GM12878 (cell line): Measurements from ENCODE around the gene TPRN. TPM values are rescaled to one million over a fixed set of nuclear protein-coding genes. Genes with fewer than 3 reads are reported as not detected.

ENCODE experiments used
- ATAC-seq: fragments of 200-7000 bp; cut with Tn5 transposase; 3 replicates; pipeline ENCODE4 v1.9.1; 2020; ENCODE audit warnings: mild to moderate bottlenecking, moderate library complexity
- BruUV-seq: library from RNA; stranded (reverse); fragments of 400-500 nt; replicated peaks from 2 replicates; lab custom pipeline; 2021; lab: Mats Ljungman, UMichigan
- CTCF ChIA-PET: fragments of 300-600 bp; sonication (Branson Sonifier 250); formaldehyde crosslinking; extraction: SDS; loops from one replicate; lab custom pipeline; 2021; ENCODE audit warnings: inconsistent platforms; lab: Yijun Ruan, JAX
- POLR2A ChIA-PET: fragments of 350-600 bp; formaldehyde crosslinking; extraction: SDS; loops from one replicate; lab custom pipeline; 2021; ENCODE audit warnings: inconsistent platforms; lab: Charles Lee
- RAD21 ChIA-PET: fragments of 300-600 bp; sonication (Branson Sonifier 250); formaldehyde crosslinking; loops from one replicate; lab custom pipeline; 2023; ENCODE audit warnings: antibody characterized with exemption; ENCODE audit not compliant: unreplicated experiment; lab: Charles Lee
- SMC1A ChIA-PET: fragments of 300-600 bp; sonication (Branson Sonifier 250); formaldehyde crosslinking; loops from one replicate; lab custom pipeline; 2023; ENCODE audit not compliant: unreplicated experiment, uncharacterized antibody; lab: Charles Lee
- DNase-seq: peaks from one replicate; pipeline ENCODE4 v3.0.0-alpha.2; 2011; ENCODE audit warnings: low read depth, low spot score
- FAIRE-seq: peaks from 3 replicates; lab custom pipeline; 2011; peaks lifted over from hg19 to GRCh38; lab: Jason Lieb, UNC
- H2AFZ ChIP-seq: 2 replicates; pipeline ENCODE4 v1.6.0; 2011; ENCODE audit warnings: low read depth, low read length, control low read depth; ENCODE audit not compliant: control insufficient read depth
- H3K27ac ChIP-seq: 2 replicates; pipeline ENCODE4 v1.5.1; 2011; ENCODE audit warnings: control low read depth; ENCODE audit not compliant: control insufficient read depth, insufficient read depth
- H3K27me3 ChIP-seq, 2 experiments: replicated peaks in 1 of 2; 2 replicates each; pipeline versions ENCODE4 v1.6.0 to v1.6.1; 2011; ENCODE audit warnings: low read length in 1 of 2; ENCODE audit not compliant: control insufficient read depth in 2 of 2, insufficient read depth in 2 of 2
- H3K36me3 ChIP-seq, 2 experiments: 2 replicates each; pipeline ENCODE4 v1.5.1; 2011; ENCODE audit warnings: low read length in 1 of 2; ENCODE audit not compliant: control insufficient read depth in 2 of 2, insufficient read depth in 2 of 2
- H3K4me1 ChIP-seq: 2 replicates; pipeline ENCODE4 v1.6.1; 2011; ENCODE audit warnings: mild to moderate bottlenecking, low read length, moderate library complexity, mixed read lengths; ENCODE audit not compliant: control insufficient read depth, insufficient read depth
- H3K4me2 ChIP-seq: 2 replicates; pipeline ENCODE4 v1.6.0; 2011; ENCODE audit warnings: control low read depth; ENCODE audit not compliant: control insufficient read depth, insufficient read depth
- H3K4me3 ChIP-seq: fragments of 200-600 bp; sonication (generic); 2 replicates; pipeline ENCODE4 v1.5.1; 2016
- H3K79me2 ChIP-seq: 2 replicates; pipeline ENCODE4 v1.6.0; 2011; ENCODE audit warnings: low read length; ENCODE audit not compliant: control insufficient read depth, insufficient read depth
- H3K9ac ChIP-seq: 2 replicates; pipeline ENCODE4 v1.8.0; 2011; ENCODE audit warnings: low read length, control low read depth, mixed read lengths; ENCODE audit not compliant: control insufficient read depth, insufficient read depth
- H3K9me3 ChIP-seq: replicated peaks from 3 replicates; pipeline ENCODE4 v1.5.1; 2011; ENCODE audit warnings: mild to moderate bottlenecking, low read length; ENCODE audit not compliant: control insufficient read depth, insufficient read depth
- H4K20me1 ChIP-seq: 2 replicates; pipeline ENCODE4 v1.6.0; 2011; ENCODE audit not compliant: control insufficient read depth, insufficient read depth
- CEBPB ChIP-seq, 2 experiments: fragments of 150-350 bp in 1 of 2; IDR thresholded peaks; 2 replicates each; pipeline ENCODE4 v1.6.1; 2012 to 2014; ENCODE audit warnings: low read depth in 2 of 2, low read length in 2 of 2, borderline replicate concordance in 1 of 2, inconsistent platforms in 1 of 2
- CHD2 ChIP-seq: IDR thresholded peaks from 2 replicates; pipeline ENCODE4 v1.6.1; 2011; ENCODE audit warnings: low read depth, low read length, improper control_type of control experiment, borderline replicate concordance
- ETV6 ChIP-seq, 2 experiments: fragments of 450-650 bp in 1 of 2; IDR thresholded peaks in 1 of 2; conservative IDR thresholded peaks in 1 of 2; 2 replicates each; pipeline ENCODE4 v1.6.1; 2014; ENCODE audit warnings: antibody characterized with exemption in 1 of 2, borderline replicate concordance in 1 of 2, low read depth in 1 of 2, mild to moderate bottlenecking in 1 of 2, moderate library complexity in 1 of 2
- IRF4 ChIP-seq: IDR thresholded peaks from 2 replicates; pipeline ENCODE4 v1.6.1; 2011; ENCODE audit warnings: low read depth, low read length
- JUNB ChIP-seq: IDR thresholded peaks from 2 replicates; pipeline ENCODE4 v1.6.1; 2016; ENCODE audit warnings: antibody characterized with exemption, mild to moderate bottlenecking
- NR2C2 ChIP-seq: IDR thresholded peaks from 2 replicates; pipeline ENCODE4 v1.6.1; 2011; ENCODE audit warnings: borderline replicate concordance, low read depth; ENCODE audit not compliant: control insufficient read depth, insufficient read length
- RCOR1 ChIP-seq: conservative IDR thresholded peaks from 2 replicates; pipeline ENCODE4 v1.6.1; 2012; ENCODE audit warnings: low read depth, low read length, improper control_type of control experiment
- SP1 ChIP-seq: IDR thresholded peaks from one replicate; pipeline ENCODE4 v1.6.1; 2011; ENCODE audit warnings: low read depth, low read length
- TCF12 ChIP-seq: IDR thresholded peaks from 2 replicates; pipeline ENCODE4 v1.6.1; 2011; ENCODE audit warnings: low read depth, mild to moderate bottlenecking, low read length
- ZZZ3 ChIP-seq: IDR thresholded peaks from 2 replicates; pipeline ENCODE4 v1.6.1; 2011; ENCODE audit warnings: low read depth; ENCODE audit not compliant: control insufficient read depth, insufficient read length
- WGBS: methylation state at CpG from one replicate; pipeline ENCODE4 v1.1.6; 2016; ENCODE audit warnings: low lambda C conversion rate; ENCODE audit not compliant: insufficient replicate concordance, insufficient coverage; ENCODE audit errors: missing lambda C conversion rate; 5-methylcytosine and 5-hydroxymethylcytosine counted together
- in situ Hi-C: fragments of 300-500 bp; cut with MboI; formaldehyde crosslinking; loops from 9 replicates; pipeline ENCODE4 v1.14.3; 2018; ENCODE audit warnings: mixed read lengths
- intact Hi-C: fragments of 100-400 bp; cut with micrococcal nuclease; formaldehyde crosslinking; loops from one replicate; pipeline ENCODE4 v1.14.2; 2022; ENCODE audit not compliant: unreplicated experiment
- polyA plus RNA-seq, 11 experiments: library from polyadenylated mRNA; depleted of rRNA in 4 of 11; unstranded in 6 of 11; stranded (reverse) in 5 of 11; fragments of >200 nt; fragmentation: Nextera tagmentation in 4 of 11; fragmentation: Illumina TruSeq in 1 of 11; extraction: Ambion mirVana in 4 of 11; extraction: Trizol in 1 of 11; gene quantifications; 1 replicate in 1 of 11; 2 replicates in 10 of 11; pipeline versions ENCODE4 v1.2.1 to v1.2.3, GENCODE V29; 2011 to 2016; ENCODE audit warnings: inconsistent platforms in 2 of 11, missing spikeins in 2 of 11, low read depth in 1 of 11
- total RNA-seq, 4 experiments: library from RNA; depleted of rRNA in 3 of 4; stranded (reverse); fragments of >200 nt in 3 of 4; fragmentation: Illumina TruSeq in 1 of 4; extraction: Trizol in 1 of 4; gene quantifications; 2 replicates each; pipeline versions ENCODE4 v1.2.1 to v1.2.3, GENCODE V29; 2013 to 2021
- TF ChIP-seq, protein P1 (sequence below): IDR thresholded peaks from 2 replicates; pipeline ENCODE4 v1.6.1; 2012; ENCODE audit warnings: low read depth, low read length, improper control_type of control experiment

TPRN gene
- total and polyA plus RNA-seq, 10 of the 15 experiments (the other 5 are each of a cell fraction or from before 2014, with no cell fraction given) = 0.18 to 19.5 (median 3.1) TPM

DNA sequence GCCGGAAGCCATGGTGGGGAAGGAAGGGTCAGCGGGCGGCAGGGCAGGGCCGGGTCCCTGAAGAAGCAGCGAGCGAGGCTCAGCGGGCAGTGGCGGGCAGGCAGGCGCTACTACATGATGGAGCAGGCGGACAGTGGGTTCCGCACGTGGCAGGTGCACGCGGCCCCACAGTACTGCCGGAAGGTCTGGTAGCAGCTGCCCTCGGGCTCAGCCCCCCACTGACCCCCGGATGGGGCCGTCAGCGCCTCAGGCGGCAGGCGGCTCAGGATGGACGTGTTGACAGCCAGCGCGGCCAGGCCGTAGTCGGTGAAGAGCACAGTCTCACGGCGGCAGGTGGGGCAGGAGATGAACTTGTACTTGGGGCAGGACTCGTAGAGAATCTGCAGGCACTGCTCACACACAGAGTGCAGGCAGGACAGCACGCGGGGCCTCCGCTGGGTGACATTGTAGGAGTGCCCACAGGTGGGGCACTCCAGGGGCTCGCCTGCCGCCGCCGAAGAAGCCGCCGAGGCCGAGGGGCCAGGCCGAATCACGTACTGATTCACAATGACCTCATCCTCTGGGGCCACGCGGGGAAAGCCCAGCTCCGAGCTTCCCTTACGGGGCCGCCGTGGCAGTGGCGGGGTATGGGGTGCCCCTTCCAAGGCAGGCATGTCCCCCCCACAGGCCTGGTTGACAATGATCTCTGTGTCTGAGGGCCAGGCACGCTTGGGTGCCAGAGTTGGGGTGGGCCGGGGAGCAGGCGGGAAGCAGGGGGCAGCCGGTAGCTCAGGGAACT lies 20.0 kb upstream of the TPRN start:
- peaks cover 0 to 2% of the 10 kb centered on the region in 2 experiments; a peak in 1 of 4 replicates for H3K36me3 ChIP-seq
- FAIRE-seq (no peak), DNase-seq (no peak), ATAC-seq (no peak)
- H3K27ac ChIP-seq = no peak overlapping the region
- ChIA-PET RAD21 (interaction anchor here (0.7 kb wide), 1 partner anchor 170 kb away, joined by 3 read pairs; no protein-coding TSS in a partner anchor), CTCF (no interaction called here), POLR2A (interaction anchor here (5.5 kb wide), 1 partner anchor 16 kb away, joined by 68 read pairs; the partner anchor contains the start of genes NDOR1, TMEM203 and TPRN), SMC1A (interaction anchor here (0.5 to 1.1 kb wide), 2 partner anchors 18 to 102 kb away, joined by 3 read pairs; no protein-coding TSS in a partner anchor)
- no peak overlapping the region for H3K9ac ChIP-seq
- in situ Hi-C loops (no loop called here), intact Hi-C loops (loop anchor here (5.0 to 10.0 kb wide), 2 partner anchors 33 to 176 kb away; partner anchors contain the start of genes ANAPC2, NPDC1 and SSNA1)
- H3K79me2 ChIP-seq = no peaks in the 10 kb centered on the region
- 88% methylated on average over 50 of the region's 52 CpGs for WGBS
- no peak overlapping the region for H3K4me3 ChIP-seq
- H3K4me1 ChIP-seq = peaks cover 16% of the 10 kb centered on the region
- H3K9me3 ChIP-seq = no peaks in the 10 kb centered on the region
- TF ChIP-seq TCF12 = no peak
- TF ChIP-seq ETV6 (conservative IDR thresholded peaks at IDR 0.05 in 1 of 2, IDR thresholded peaks at IDR 0.05 in 1 of 2; ENCODE audit: borderline replicate concordance in 1 of 2, low read depth in 1 of 2) = no peak
- TF ChIP-seq, protein P1, sequence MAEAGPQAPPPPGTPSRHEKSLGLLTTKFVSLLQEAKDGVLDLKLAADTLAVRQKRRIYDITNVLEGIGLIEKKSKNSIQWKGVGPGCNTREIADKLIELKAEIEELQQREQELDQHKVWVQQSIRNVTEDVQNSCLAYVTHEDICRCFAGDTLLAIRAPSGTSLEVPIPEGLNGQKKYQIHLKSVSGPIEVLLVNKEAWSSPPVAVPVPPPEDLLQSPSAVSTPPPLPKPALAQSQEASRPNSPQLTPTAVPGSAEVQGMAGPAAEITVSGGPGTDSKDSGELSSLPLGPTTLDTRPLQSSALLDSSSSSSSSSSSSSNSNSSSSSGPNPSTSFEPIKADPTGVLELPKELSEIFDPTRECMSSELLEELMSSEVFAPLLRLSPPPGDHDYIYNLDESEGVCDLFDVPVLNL = no peak
- TF ChIP-seq NR2C2 = no peak
- TF ChIP-seq JUNB = no peak
- no peak for TF ChIP-seq IRF4
- TF ChIP-seq ZZZ3 = no peak
- TF ChIP-seq CHD2 = no peak
- TF ChIP-seq SP1 = no peak
- no peak for TF ChIP-seq RCOR1
- no peak for TF ChIP-seq CEBPB (IDR thresholded peaks at IDR 0.05; ENCODE audit: borderline replicate concordance in 1 of 2, low read depth in 2 of 2, low read length in 2 of 2)
- no peak overlapping the region for H3K4me2 ChIP-seq
- H4K20me1 ChIP-seq = no peaks in the 10 kb centered on the region
- H3K27me3 ChIP-seq = no peaks in the 10 kb centered on the region
- BruUV-seq = TSS peak; percentile 77
- no peak overlapping the region for H2AFZ ChIP-seq
